H1 (cell line): ENCODE measurements around the gene SYNPO. TPM values are rescaled to one million over a fixed set of nuclear protein-coding genes. Genes with fewer than 3 reads are reported as not detected.
A peak's percentile ranks its signal among the peaks of the same experiment; 100 is the strongest.

Source experiments
- BACH1 ChIP-seq: IDR thresholded peaks from 2 replicates; pipeline ENCODE4 v1.6.1; 2012; ENCODE audit warnings: low read length, improper control_type of control experiment
- CBX5 ChIP-seq: fragments of 300-800, 300-1000 bp; sonication (generic); IDR thresholded peaks from 2 replicates; pipeline ENCODE4 v1.7.1; 2016; ENCODE audit warnings: antibody characterized with exemption, low read length, low read depth
- CEBPB ChIP-seq: IDR thresholded peaks from 2 replicates; pipeline ENCODE4 v1.6.1; 2012; ENCODE audit warnings: low read depth, low read length
- CHD1 ChIP-seq: IDR thresholded peaks from 2 replicates; pipeline ENCODE4 v1.6.1; 2012; ENCODE audit warnings: low read depth, low read length, improper control_type of control experiment
- CTBP2 ChIP-seq: IDR thresholded peaks from 2 replicates; pipeline ENCODE4 v1.7.0; 2011; ENCODE audit warnings: borderline replicate concordance, mild to moderate bottlenecking, moderate library complexity, mixed read lengths, low read length; ENCODE audit not compliant: insufficient read depth, insufficient read length
- KDM5A ChIP-seq: fragments of 200-600 bp; IDR thresholded peaks from 2 replicates; pipeline ENCODE4 v1.7.1; 2012; ENCODE audit warnings: mild to moderate bottlenecking, low read length, inconsistent platforms, mixed read lengths
- POU5F1 ChIP-seq: IDR thresholded peaks from 2 replicates; pipeline ENCODE4 v1.6.1; 2011; ENCODE audit warnings: low read depth, mild to moderate bottlenecking, low read length, moderate library complexity
- SAP30 ChIP-seq: fragments of 300-600 bp; sonication (generic); IDR thresholded peaks from 2 replicates; pipeline ENCODE4 v1.7.1; 2012; ENCODE audit warnings: low read length, moderate library complexity, mild to moderate bottlenecking, inconsistent platforms; ENCODE audit not compliant: insufficient read depth, insufficient replicate concordance
- TAF7 ChIP-seq: optimal IDR thresholded peaks from 2 replicates; pipeline ENCODE3; 2011; ENCODE audit warnings: low read depth, mild to moderate bottlenecking, inconsistent platforms, low read length, moderate library complexity, borderline replicate concordance
- TBP ChIP-seq: IDR thresholded peaks from 2 replicates; pipeline ENCODE4 v1.6.1; 2011; ENCODE audit warnings: low read depth, low read length, improper control_type of control experiment
- TEAD4 ChIP-seq: IDR thresholded peaks from 2 replicates; pipeline ENCODE4 v1.6.1; 2012; ENCODE audit warnings: low read depth, low read length, inconsistent platforms, mixed read lengths
- polyA plus RNA-seq, 7 experiments: library from polyadenylated mRNA; depleted of rRNA in 3 of 7; stranded (reverse) in 5 of 7; unstranded in 2 of 7; fragments of >200 nt in 5 of 7; fragments of 200-250 nt in 2 of 7; gene quantifications; 1 replicate in 5 of 7; 2 replicates in 1 of 7; 4 replicates in 1 of 7; pipeline versions ENCODE4 v1.2.1 to v1.2.3, GENCODE V29; 2011 to 2013; ENCODE audit warnings: missing spikeins in 2 of 7, mixed read lengths in 2 of 7
- total RNA-seq: library from RNA; stranded (reverse); fragmentation: NEBNext Ultra II Directional; extraction: Animal tissue kit (Norgen Biotek cat#: 25700); gene quantifications from 2 replicates; pipeline ENCODE4 v1.2.1, GENCODE V29; 2021
- TF ChIP-seq, protein P1 (sequence below): IDR thresholded peaks from 2 replicates; pipeline ENCODE4 v1.6.1; 2012; ENCODE audit warnings: low read length, inconsistent platforms

SYNPO gene
- total and polyA plus RNA-seq, 2 of the 8 experiments (the other 6 are each of a cell fraction or from before 2014, with no cell fraction given): 2.3 TPM

DNA sequence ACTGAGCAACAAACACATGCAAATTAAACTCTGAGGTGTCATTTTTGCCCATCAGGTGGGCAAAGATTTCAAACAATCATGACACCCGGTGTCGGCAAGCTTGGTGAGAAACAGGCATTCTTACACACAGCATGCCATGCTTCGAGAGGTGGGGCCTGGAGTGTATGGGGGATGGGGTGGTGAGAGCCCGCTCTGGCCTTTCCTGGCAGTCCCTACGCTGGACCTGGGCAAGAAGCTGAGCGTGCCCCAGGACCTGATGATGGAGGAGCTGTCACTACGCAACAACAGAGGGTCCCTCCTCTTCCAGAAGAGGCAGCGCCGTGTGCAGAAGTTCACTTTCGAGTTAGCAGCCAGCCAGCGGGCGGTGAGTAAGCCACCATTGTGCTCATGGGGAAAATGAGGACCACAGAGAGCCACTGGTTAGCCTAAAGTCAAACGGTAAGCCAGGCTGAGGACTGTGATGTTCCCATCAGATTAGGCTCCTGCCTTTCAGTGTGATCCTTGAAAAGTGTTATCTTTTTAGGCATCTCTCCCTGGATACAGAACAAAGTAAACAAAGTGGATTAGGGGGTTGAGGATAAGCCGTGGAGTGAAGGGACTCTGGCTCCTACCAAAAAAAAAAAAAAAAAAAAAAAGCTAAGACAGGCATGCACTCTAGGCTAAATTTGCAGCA lies 30.0 kb downstream of the SYNPO start (continued):
- TF ChIP-seq CTBP2: no peak
- 0 out of 2 replicates have a peak, but pooled peaks have one; percentile 43 for TF ChIP-seq TEAD4
- TF ChIP-seq BACH1: no peak
- TF ChIP-seq CBX5: no peak
- TF ChIP-seq CHD1: no peak
- TF ChIP-seq POU5F1: no peak
- TF ChIP-seq, protein P1, sequence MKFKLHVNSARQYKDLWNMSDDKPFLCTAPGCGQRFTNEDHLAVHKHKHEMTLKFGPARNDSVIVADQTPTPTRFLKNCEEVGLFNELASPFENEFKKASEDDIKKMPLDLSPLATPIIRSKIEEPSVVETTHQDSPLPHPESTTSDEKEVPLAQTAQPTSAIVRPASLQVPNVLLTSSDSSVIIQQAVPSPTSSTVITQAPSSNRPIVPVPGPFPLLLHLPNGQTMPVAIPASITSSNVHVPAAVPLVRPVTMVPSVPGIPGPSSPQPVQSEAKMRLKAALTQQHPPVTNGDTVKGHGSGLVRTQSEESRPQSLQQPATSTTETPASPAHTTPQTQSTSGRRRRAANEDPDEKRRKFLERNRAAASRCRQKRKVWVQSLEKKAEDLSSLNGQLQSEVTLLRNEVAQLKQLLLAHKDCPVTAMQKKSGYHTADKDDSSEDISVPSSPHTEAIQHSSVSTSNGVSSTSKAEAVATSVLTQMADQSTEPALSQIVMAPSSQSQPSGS: no peak
- no peak for TF ChIP-seq TAF7
- TF ChIP-seq TBP: no peak
- no peak for TF ChIP-seq CEBPB
- TF ChIP-seq SAP30: no peak
- TF ChIP-seq KDM5A: no peak
- TF ChIP-seq, all 59 proteins: peak for 3
